Fibroblast of skin of right biceps (primary cell): Measurements from ENCODE around the gene UPK3A.
"Not testable (repeated sequence)": the region's sequence is repeated elsewhere in the genome, so short reads cannot be mapped to it uniquely, and the experiment has no call there.

Experiments
- DNase-seq: peaks from one replicate; pipeline ENCODE4 v3.0.0-alpha.2; 2013

The UPK3A gene

DNA sequence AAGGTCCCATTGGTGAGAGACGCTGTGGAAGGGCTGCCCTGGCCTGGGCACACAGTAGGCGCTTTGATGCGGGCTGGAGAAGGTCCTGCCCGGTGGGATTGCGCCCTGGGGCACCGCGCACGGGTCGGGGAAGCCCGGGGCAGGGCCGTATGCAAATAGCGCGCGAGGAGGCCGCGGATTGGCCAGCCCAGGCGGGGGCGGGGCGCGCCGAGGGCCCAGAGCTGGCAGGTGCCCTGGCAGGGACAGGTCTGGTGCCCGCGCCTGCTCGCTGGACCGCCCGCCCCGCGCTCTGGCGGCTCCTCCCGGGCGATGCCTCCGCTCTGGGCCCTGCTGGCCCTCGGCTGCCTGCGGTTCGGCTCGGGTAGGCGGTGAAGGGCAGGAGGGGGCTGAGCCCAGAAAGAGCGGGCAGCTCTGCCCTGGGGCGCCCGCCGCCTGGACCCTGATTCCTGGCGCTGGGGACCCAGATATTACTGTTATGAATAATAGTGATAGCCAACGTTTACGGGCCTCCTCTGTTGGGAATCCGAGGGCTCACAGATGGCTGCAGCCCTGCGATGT is at the start of gene UPK3A:
UPK3A (plus strand) TSS at position 245 of the 558 bp plus-strand sequence; CDS start at position 310, 65 bp downstream.
- no peak for DNase-seq

DNA sequence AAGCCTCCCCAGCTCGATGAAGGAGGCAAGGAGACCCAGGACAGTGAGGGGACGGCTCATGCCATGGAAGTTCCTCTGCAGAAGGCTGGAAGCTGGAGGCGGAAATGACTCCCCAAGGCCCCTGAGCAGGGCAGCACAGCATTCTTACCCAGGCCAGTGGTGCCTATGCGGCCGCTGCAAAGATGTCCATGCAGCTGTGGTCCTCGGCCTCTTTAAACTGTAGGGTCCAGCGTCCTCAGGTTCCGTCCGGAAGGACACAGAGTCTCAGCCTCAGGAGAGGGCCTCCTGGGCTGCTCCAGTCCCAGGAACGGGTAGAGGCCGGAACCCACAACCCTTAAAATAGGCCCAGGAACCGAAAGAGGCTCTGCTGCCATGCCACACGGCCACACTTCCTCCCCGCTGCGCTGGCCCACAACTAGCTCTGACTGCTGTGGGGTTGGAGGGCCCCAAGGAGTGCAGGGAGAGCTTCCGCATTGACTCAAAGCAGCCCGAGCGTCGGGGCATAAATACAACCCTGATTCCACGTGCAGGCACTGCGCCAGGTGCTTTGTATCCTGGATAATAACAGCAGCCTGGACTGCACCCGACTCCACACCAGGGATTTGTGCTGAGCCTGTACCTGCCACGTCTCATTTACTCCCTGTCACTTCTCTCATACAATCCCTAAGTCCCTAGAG is 49.5 kb upstream of the UPK3A start:
- no peak for DNase-seq

DNA sequence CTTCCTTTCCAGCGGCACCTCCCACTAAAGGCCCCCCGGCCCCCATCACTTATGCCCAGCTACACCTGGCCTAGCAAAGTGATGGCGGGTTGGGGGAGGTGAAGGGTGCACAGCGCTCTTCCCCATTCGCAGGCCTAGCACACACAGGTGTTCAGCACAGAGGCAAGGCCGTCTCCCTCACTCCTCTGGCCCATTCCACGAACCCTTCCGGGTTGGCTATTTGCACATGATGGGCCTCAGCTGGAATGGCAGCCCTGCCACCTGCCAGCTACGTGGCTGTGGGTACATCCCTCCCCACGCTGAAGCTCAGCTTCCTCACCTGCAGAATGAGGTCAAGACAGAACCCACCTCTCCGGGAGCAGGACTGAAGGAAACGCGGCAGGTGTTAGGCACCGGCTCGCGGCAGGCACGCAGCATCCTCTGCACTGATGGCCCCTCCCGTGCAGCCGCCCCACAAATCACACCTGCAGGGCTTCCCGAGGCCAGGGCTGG is 48.9 kb upstream of the UPK3A start:
- no peak for DNase-seq

DNA sequence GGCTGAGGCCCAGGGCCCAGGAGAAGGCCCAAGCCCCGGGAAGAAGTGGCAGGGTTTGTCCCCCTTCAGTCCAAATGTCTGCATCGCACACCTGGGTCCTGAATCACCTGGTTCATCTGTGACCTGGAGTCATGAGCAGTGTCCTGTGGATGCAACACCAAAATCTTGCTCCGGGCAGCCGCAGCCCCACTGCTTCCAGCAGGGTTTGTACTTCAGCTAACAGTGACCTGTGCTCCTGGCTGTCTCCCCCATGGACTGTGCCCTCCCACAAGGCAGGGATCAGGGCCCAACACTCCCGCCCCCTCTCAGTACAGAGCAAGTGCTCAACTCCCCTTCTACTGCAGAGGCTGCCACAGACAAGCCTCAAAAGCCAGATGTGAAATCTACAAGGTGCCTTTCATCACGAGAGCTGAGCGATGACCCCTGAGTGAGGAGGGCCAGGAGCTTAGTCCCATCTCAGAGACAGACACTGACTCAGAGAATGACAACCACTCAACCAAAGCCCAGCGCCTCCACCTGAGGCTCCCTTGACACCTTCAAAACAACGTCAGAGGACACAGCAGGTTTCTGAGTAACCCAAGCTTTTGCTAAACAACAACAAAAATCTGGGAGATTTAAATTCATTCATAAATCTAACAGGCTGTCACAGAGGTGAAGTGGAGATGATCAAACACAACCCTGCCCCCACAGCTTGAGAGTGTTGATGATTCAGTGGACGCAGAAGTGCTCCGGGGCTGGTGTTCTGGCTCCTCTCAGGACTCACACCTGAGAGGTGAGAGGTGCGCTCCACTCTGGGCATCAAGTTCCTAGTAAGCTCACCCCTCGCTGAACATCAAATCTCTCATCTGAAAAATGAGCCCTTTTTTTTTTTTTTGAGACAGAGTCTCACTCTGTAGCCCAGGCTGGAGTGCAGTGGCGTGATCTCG is 47.4 kb upstream of the UPK3A start:
- no peak for DNase-seq

DNA sequence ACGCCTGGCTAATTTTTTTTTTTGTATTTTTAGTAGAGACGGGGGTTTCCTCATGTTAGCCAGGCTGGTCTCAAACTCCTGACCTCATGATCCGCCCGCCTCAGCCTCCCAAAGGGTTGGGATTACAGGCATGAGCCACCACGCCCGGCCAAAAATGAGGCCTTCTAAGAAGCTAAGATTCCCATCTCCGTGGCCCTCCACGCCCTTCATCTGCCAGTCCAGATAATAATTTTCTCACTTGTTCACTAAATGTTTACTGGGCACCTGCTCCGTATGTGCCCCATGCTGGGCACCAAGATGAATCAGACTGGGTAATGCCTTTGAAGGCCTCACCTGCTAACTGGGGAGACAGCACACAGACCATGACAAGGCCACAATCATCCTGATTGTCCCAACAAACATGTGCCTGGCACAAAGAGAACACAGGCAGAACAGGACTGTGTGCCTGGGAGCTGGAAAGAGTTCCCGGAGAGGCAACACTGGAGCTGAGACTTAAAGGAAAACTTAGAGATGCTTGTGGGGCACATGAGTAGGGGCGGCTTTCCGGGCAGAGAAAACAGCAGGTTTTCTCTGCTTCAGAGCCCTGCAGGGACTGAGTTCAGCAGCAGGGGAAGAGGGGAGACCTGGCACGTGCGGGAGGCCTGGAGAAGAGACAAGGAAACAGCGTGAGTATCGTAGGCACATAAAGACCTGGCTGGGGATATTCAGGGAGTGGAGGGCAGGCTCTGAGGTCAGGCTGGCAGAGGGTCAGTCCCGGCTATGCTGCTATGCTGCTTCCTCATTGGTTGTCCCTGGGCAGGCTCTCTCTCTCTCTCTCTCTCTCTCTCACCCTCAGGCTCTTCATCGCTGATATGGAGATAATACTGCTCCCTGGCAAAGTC is 46.4 kb upstream of the UPK3A start:
- no peak for DNase-seq

DNA sequence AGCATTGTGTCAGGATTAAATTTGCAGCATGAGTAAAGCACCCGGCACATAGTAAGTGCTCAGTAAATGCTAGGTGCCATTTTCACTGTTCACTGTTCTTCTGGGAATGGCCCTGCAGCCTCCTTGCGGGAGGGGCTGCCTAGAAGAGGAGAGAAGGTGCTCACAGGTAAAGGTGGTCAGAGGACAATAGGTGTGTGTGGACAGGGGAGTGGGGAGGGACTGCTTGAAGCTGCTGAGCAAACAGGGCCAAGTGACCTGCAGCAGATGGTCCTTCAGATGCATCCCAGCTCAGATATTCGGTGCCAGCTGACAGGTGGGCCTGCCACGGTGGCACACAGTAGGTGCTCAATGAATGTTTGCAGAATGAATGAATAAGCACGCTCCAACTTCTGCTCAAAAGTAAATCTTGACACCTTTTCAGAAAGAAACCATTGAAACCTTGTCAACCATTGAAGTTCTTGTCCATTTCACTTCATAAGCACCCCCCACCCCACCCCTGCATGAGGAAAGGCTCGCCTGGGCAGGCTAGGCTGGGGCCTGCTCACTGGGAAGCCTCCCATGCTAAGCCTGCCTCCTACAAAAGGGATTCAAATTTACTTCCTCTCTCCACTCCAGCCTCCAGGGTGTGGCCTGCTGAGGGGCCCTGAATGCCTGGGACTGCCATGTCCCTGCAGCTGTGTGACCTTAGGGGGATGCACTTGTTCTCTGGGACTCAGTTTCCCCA is 45.6 kb upstream of the UPK3A start:
- no peak for DNase-seq

DNA sequence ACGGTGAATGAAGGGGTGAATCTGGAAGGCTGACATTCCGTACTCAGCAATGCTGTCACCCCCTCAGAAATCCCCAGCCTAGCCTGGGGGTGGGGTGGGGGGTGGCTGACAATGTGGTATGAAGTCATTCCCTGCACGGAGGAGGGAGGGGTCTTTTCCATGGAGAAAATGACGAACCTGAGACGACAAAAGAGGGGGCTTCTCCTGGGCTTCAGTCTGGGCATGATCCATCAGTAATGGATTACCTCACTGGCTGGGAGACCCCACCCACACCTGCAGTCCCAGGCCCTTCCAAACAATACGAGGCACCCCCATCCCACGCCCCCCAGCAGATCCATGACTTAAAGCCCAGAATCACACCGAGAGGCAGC is 45.1 kb upstream of the UPK3A start:
- DNase-seq: no peak

DNA sequence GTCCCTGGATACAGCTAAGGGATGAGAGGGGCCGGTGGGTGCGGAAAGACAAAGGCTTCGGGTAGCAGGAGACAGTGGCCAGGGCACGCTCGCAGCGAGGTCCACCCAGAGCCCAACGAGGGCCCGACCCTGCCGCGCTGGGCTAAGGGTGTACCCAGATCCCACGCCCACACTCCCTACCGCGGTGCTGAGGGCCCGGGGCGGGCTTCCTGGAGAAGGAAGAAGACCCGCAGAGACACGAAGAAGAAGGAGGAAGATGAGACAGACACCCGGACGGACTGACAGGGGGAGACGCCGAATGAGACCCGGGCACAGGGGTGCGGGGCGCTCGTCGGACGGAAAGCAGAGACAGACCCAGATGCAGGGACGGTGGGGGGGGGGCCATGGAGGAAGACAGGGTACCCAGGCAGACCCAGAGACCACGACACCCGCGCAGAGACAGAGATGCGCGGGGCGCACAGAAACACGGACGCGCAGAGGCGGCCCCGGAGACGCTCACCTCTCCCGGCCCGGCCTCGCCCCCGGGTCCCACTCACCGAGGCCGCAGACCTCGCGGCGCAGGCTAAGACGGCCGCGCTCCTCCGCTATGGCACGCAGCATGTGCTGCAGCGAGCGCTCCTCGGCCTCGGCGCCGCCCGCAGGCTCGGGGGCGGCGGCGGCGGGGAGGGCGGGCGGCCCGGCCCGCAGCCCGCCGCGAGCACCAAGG is 44.5 kb upstream of the UPK3A start:
- DNase-seq: no peak

DNA sequence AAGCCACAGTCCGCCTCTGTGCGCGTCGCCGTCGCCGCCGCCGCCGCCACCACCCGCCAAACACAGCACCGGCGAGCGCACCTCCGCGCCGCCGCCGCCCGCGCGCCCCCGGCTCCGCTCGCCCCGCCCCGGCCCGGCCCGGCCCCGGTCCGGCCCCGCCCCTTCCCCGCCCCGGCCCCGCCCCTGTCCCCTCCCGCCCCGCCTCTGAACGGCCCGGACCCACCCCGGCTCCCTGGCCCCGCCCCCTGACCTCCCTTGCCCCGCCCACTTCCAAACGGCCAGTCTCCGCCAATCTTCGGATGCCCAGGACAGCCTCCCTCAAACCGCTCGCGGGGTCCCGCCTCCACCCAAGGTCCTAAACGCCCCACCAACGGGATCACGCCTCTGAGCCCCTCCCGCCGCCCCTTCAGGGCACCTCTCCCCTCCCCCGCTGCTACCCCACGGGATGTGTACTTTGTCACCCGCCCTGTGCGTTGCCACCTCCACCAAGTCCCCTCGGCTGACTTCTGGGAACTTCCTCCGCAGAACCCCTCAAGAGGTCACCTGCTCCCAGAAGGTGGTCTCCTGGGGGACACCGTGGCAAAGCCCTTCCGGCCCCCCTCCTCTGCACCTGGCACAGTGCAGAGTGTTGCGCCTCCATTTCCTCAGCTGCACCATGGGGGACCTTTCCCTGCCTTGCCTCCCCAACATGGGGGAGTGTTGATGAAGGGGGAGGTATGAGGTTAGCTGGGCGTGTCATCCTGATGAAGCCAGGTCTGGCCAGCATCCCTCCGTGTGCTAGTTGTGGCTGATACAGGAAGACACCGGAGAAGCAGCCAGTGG is 43.7 kb upstream of the UPK3A start, which contains the start of gene KIAA0930:
KIAA0930 (minus strand) TSS at position 85 of the 822 bp plus-strand sequence. CDS start 191 bp downstream, outside the sequence.
- DNase-seq: peak; percentile 66

DNA sequence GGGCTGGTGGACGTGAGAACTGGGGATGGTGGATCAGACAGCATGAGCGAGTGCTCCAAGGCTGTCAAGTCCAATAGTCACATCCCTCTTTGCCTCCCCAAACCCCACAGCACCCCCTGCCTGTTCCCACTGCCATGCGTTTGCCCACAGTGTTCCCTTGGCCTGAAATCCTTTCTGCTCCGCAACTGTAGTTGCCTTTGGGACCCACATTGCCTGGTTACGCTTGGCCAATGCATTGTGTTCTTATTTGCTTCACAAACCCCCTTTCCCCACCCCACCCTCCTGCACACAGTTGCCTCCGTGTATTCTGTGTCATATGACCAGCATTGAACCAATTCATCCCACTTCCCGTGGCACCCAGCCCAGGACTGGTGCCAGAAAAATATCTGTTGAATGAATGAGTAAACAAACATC is 42.0 kb upstream of the UPK3A start:
- DNase-seq: no peak

DNA sequence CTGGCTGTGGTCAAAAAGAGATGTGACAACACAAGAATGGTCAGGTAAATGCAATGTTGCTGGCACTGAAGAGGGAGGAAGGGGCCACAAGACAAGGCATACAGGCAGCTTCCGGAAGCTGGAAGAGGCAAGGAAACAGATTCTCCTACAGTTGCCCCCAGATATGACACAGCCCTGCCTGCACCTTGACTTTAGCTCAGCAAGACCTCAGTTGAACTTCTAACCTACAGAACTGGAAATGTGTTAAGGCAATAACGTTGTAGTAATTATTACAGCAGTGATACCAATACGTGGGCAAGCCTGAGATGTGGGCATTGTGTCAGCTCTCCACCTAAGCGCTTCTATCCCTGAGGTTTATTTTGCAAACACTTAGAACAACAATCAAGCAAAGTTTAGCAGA is 39.8 kb upstream of the UPK3A start:
- no peak for DNase-seq

DNA sequence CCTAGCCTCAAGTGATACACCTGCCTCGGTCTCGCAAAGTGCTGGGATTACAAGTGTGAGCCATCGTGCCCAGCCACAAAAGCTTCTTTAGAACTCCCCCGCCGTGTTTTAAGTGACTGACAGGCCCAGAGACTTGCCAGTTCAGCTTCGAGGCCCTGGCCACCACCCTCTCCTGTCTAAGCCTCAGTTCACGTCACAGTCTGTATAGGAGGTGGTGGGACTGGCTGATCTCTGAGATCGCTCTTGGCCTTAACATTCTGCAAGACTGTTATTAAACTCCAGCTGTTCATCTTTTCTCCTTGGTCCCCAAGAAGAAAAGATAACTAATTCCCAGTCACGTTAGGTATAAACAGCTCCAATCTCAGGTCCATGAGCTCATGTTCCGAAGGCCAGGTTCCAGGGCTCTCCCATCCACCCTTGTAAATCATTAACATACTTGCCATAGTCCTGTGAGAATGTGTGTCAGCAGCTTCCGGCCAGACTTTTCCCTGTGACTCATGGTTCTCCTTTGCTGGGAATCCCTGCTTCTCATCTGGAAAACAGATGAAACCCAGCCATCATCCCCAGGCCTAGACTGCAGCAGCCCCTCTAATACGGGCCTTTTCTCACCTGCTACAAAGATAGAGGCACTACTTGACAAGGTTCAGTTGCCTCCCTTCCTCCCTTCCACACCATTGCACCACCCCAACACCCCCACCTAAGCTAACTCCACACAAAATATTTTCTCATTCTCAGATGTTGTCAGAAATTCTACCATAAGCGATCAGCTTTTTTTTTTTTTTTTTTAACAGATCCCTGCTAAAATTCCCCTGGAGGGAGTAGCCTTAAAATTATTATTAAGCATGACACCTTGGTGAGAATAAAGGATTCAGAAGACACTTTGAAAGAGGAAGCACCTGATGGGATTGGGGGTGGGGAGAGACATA is 38.4 kb upstream of the UPK3A start:
- peak; percentile 95 for DNase-seq

DNA sequence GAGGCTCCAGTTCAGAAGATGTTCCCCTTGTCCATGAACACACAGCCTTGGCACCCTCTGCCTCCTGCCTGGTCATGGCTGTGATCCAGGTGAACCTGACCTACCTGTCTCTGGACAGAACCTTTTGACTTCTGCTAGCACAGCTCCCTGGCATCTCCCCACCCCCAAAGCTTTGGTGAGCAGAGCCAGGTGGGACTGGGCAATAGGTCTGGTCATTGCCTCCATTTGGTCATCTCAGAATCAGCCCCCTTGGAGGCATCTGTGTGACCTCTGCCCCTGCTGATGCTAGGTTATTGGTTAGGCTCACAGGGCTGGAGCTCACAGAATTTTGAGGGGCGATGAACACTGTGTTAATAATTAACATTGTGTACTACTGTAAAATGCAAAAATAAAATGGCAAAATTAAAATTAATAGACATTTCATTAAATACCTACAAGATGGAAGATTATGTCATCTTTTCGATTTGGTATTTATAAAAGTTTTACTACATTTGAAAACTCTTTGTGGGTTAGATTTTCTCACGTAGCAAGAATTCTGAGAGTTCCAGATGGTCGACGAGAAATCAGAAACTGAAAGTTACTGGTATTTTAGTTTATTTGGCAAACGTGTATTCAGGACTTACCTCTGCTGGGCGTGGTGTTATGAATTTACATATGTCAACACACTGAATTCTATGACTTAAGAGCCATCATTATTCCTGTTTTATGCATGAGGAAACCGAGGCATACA is 35.8 kb upstream of the UPK3A start:
- DNase-seq: no peak

DNA sequence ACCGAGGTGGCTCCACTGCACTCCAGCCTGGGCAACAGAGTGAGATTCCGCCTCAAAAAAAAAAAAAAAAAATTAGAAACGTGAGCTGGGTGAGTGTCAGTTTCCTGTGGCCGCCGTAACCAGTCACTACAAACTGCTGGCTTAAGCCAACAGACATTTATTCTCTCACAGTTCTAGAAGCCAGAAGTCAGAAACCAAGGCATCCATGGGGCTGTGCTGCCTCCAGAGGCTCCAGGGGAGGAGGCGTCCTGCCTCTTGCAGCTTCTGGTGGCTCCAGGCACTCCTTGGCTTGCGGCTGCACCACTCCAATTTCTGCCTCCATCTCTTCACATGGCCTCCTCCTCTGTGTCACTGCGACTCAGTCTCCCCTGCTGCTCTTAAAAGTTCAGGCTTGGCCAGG is 32.9 kb upstream of the UPK3A start:
- DNase-seq: no peak

DNA sequence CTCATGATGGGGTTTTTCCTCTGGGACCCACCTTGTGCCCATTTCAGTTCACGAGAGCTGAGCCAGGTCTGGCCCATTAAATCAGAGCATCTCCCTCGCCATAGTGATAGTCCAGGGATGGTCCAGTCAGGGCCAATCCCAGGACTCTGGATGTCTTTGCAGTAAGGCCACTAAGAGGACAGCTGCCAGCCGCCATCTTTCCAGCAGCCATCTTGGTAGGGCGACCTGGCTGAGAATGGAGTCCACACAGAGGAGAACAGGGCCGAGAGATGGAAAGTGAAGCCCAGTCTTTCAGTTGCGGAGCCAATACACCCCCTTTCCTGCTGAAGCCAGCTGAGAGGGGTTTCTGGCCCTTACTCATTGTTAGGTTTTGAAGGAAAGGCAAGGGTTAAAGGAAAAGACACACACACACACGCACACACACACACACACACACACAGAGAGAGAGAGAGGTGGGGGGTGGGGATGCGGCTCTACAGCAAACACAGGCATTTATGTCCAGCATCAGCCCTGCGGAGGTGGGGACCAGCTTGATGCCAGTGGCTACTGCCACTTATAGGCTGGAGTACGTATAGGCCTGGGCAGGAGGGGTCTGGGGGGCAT is 31.6 kb upstream of the UPK3A start:
- no peak for DNase-seq

DNA sequence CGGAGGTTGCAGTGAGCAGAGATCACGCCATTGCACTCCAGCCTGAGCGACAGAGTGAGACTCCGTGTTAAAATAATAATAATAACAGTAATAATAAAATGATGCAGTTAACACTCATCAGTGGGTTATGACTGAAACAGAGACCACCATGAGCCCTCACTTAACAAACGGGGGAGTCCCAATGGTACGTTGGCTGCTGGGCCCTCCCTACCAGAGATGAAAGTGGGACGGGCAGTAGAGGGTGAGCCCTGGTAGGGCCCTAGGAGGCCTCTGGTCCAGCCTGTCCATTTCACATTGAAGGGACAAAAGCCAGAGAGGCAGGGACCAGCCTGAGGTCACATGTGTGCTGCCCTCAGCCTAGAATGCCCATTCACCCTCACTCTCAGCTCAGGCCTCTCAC is 30.4 kb upstream of the UPK3A start:
- no peak for DNase-seq

DNA sequence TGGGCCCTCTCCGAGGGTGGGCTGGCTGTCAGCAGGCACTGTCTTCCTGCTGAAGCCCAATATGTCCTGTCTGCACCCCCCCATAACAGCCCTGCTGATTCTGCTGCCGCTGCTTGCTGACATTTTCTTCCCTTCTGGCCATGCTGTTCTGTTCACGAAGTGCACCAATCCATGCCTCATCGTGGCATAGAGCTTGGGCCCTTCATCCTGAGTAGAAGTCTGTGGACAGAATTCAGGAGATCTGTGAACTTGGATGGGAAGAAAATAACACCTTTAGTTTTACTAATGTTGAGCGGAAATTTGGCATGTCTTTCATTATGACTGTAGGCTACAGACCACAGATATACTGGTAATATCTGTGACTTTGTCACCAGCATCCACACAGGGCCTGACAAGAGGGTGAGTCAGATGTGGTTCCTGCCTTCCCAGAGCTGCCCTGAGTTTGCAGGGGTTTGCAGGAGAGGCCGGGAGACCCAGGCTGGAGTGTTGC is 29.9 kb upstream of the UPK3A start:
- peak; percentile 47 for DNase-seq

DNA sequence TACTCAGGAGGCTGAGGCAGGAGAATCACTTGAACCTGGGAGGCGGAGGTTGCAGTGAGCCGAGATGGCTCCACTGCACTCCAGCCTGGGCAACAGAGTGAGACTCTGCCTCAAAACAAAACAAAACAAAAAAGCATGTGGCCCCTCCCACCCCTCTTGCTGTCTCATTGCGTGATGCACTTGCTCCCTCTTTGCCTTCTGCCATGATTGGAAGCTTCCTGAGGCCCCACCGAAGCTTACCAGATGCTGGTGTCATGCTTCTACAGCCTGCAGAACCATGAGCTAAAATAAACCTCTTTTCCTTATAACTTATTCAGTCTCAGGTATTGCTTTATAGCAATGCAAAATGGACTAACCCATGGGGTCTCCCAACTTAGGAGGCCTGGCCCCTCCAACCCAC is 26.8 kb upstream of the UPK3A start:
- not testable (repeated sequence) for DNase-seq
